Activated CD8-positive, alpha-beta T cell treated with anti-CD3 and anti-CD28 coated beads for 36 hours (primary cell): ENCODE results near the gene ABHD15. TPM values are rescaled to one million over a fixed set of nuclear protein-coding genes. Genes with fewer than 3 reads are reported as not detected.
A peak's percentile ranks its signal among the peaks of the same experiment; 100 is the strongest.
"Not testable (repeated sequence)": the region's sequence is repeated elsewhere in the genome, so short reads cannot be mapped to it uniquely, and the experiment has no call there.

Experiments used
- ATAC-seq: fragments of 200-7000 bp; cut with Tn5 transposase; one replicate; pipeline ENCODE4 v1.10.0; 2021; ENCODE audit warnings: mild to moderate bottlenecking, moderate library complexity
- CTCF ChIA-PET: fragments of 350-600 bp; sonication (Branson Sonifier 250); formaldehyde crosslinking; loops from one replicate; lab custom pipeline; 2021; ENCODE audit warnings: antibody characterized with exemption; lab: Charles Lee
- POLR2A ChIA-PET: fragments of 350-600 bp; sonication (Branson Sonifier 250); formaldehyde crosslinking; loops from one replicate; lab custom pipeline; 2021; ENCODE audit warnings: antibody characterized with exemption; lab: Charles Lee
- DNase-seq: peaks from one replicate; pipeline ENCODE4 v3.0.0-alpha.2; 2020
- H3K27ac Mint-ChIP-seq: one replicate; pipeline ENCODE4 v1.8.0; 2021; ENCODE audit warnings: mild to moderate bottlenecking, mixed read lengths
- H3K27me3 Mint-ChIP-seq: one replicate; pipeline ENCODE4 v1.8.0; 2021; ENCODE audit warnings: mixed read lengths
- H3K36me3 Mint-ChIP-seq: one replicate; pipeline ENCODE4 v1.8.0; 2021; ENCODE audit warnings: low read depth, mixed read lengths
- H3K4me1 Mint-ChIP-seq: one replicate; pipeline ENCODE4 v1.8.0; 2021; ENCODE audit warnings: low read depth, mixed read lengths
- H3K4me3 Mint-ChIP-seq: one replicate; pipeline ENCODE4 v1.8.0; 2021; ENCODE audit warnings: mild to moderate bottlenecking, moderate library complexity, mixed read lengths
- H3K9me3 Mint-ChIP-seq: one replicate; pipeline ENCODE4 v1.8.0; 2021; ENCODE audit warnings: mixed read lengths
- intact Hi-C: fragments of 100-400 bp; cut with micrococcal nuclease; formaldehyde crosslinking; loops from one replicate; pipeline ENCODE4 v1.10.0; 2022
- total RNA-seq, 2 experiments: library from RNA; stranded (reverse); gene quantifications; one replicate each; pipeline ENCODE4 v1.2.3, GENCODE V29; 2021
- TF ChIP-seq, protein P1 (sequence below): fragments of 200-600 bp; IDR thresholded peaks from one replicate; pipeline ENCODE4 v1.8.0; 2022; ENCODE audit warnings: antibody characterized with exemption, mild to moderate bottlenecking

The ABHD15 gene
- total RNA-seq, 2 experiments from 2014 or later, result 9.7 to 10.1 TPM

- Mint-ChIP-seq H3K9me3 (no peaks in the 10 kb centered on the region), H3K36me3 (peaks cover 14% of the 10 kb centered on the region), H3K4me1 (peaks cover 30% of the 10 kb centered on the region), H3K27me3 (no peaks in the 10 kb centered on the region), H3K4me3 (no peak overlapping the region), H3K27ac (no peak overlapping the region)
- ChIA-PET POLR2A (no interaction called here), CTCF (interaction anchor here (2.1 kb wide), 1 partner anchor 10 kb away, joined by 5 read pairs; no protein-coding TSS in a partner anchor)
- TF ChIP-seq, protein P1, sequence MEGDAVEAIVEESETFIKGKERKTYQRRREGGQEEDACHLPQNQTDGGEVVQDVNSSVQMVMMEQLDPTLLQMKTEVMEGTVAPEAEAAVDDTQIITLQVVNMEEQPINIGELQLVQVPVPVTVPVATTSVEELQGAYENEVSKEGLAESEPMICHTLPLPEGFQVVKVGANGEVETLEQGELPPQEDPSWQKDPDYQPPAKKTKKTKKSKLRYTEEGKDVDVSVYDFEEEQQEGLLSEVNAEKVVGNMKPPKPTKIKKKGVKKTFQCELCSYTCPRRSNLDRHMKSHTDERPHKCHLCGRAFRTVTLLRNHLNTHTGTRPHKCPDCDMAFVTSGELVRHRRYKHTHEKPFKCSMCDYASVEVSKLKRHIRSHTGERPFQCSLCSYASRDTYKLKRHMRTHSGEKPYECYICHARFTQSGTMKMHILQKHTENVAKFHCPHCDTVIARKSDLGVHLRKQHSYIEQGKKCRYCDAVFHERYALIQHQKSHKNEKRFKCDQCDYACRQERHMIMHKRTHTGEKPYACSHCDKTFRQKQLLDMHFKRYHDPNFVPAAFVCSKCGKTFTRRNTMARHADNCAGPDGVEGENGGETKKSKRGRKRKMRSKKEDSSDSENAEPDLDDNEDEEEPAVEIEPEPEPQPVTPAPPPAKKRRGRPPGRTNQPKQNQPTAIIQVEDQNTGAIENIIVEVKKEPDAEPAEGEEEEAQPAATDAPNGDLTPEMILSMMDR, result no peak
- no peak for ATAC-seq
- intact Hi-C loops, result no loop called here
- no peak for DNase-seq
These were observed 3.0 kb downstream of the ABHD15 start for GRCh38 chr17:29563816-29564215.

DNA sequence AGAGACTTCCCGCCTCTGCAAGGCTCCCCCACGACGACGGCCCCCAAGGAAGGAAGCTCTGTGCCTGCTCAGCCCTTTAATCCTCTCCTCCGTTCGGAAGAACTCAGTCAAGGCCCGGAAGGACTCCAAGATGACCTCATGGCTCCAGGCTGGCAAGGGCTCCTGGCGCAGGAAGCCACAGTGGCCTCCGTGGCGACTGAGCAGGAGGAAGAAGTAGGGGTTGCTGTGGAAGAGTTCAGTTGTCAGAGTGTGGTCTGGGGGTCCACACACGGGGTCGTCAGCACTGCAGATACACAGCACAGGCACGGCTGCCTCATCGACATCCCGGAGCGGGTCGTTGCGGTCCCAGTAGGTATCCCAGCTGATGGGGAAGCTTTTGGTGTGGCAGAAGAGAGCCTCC, 4.2 kb downstream of the ABHD15 start:
- intact Hi-C loops, result no loop called here
- no peaks in the 10 kb centered on the region for H3K9me3 Mint-ChIP-seq
- ChIA-PET POLR2A (no interaction called here), CTCF (interaction anchor here (1.5 to 2.5 kb wide), 2 partner anchors 28 to 193 kb away, joined by 3 to 8 read pairs; no protein-coding TSS in a partner anchor)
- H3K27ac Mint-ChIP-seq, result no peak overlapping the region
- no peaks in the 10 kb centered on the region for H3K27me3 Mint-ChIP-seq
- DNase-seq (no peak), ATAC-seq (no peak)
- H3K4me3 Mint-ChIP-seq, result no peak overlapping the region
- peaks cover 14% of the 10 kb centered on the region for H3K36me3 Mint-ChIP-seq
- TF ChIP-seq, protein P1, result no peak
- H3K4me1 Mint-ChIP-seq, result peaks cover 36% of the 10 kb centered on the region

- ATAC-seq (no peak), DNase-seq (no peak)
- ChIA-PET POLR2A (interaction anchor here (1.0 kb wide), 1 partner anchor 172 kb away, joined by 3 read pairs; the partner anchor contains the start of gene TAOK1), CTCF (interaction anchor here (1.5 to 2.5 kb wide), 3 partner anchors 25 to 192 kb away, joined by 3 to 8 read pairs (median 3); no protein-coding TSS in a partner anchor)
- Mint-ChIP-seq H3K27ac (peak overlapping the region; percentile 52), H3K27me3 (no peaks in the 10 kb centered on the region), H3K4me1 (peaks cover 43% of the 10 kb centered on the region), H3K4me3 (no peak overlapping the region), H3K9me3 (no peaks in the 10 kb centered on the region), H3K36me3 (peaks cover 14% of the 10 kb centered on the region)
- TF ChIP-seq, protein P1, result no peak
- intact Hi-C loops, result no loop called here
These were observed 5.0 kb downstream of the ABHD15 start for GRCh38 chr17:29561554-29562517.

DNA sequence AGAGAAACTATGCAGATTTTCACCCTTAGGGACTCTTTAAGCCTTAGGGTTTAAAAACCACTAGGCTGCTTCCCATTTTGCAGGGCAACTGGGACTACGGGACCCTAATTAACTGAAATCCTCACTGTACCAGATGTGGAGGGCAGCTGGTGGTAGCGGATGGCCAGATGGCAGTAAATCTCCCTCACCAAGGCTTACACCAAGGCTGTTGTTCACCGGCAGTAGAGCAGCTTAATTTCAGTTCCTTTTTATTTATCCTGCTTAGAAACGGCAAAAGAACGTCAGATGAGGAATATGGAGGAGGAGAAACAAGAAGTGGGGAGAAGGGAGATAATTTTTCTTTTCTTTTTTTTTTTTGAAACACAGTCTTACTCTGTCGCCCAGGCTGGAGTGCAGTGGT, 6.5 kb downstream of the ABHD15 start:
- ChIA-PET CTCF (interaction anchor here (1.5 to 2.5 kb wide), 2 partner anchors 23 to 190 kb away, joined by 3 to 8 read pairs; no protein-coding TSS in a partner anchor), POLR2A (no interaction called here)
- DNase-seq (no peak), ATAC-seq (no peak)
- TF ChIP-seq, protein P1, result no peak
- H3K36me3 Mint-ChIP-seq, result peaks cover 14% of the 10 kb centered on the region
- no peak overlapping the region for H3K4me3 Mint-ChIP-seq
- peaks cover 38% of the 10 kb centered on the region for H3K4me1 Mint-ChIP-seq
- no peak overlapping the region for H3K27ac Mint-ChIP-seq
- H3K27me3 Mint-ChIP-seq, result no peaks in the 10 kb centered on the region
- no peaks in the 10 kb centered on the region for H3K9me3 Mint-ChIP-seq
- intact Hi-C loops, result no loop called here

DNA sequence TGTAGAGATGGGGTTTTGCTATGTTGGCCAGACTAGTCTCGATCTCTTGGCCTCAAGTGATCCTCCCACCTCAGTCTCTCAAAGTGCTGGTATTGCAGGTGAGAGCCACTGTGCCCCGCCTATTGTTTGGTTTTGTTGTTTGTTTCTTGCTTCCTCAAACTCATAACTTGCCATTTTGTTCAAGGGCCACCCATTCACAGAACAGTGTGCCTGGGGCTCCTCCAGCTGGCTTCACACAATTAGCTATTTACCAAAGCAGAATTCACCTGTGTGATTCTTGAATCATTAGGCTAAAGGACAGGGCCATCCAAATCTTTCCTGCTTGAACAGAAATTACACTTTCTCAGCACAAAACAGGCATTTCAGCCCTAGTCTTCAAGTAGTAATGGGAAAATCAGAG, 7.2 kb downstream of the ABHD15 start:
- no peaks in the 10 kb centered on the region for H3K9me3 Mint-ChIP-seq
- intact Hi-C loops, result no loop called here
- CTCF ChIA-PET, result no interaction called here
- peaks cover 14% of the 10 kb centered on the region for H3K36me3 Mint-ChIP-seq
- H3K4me1 Mint-ChIP-seq, result peaks cover 36% of the 10 kb centered on the region
- TF ChIP-seq, protein P1, result no peak
- no peak overlapping the region for H3K4me3 Mint-ChIP-seq
- POLR2A ChIA-PET, result interaction anchor here (1.0 kb wide), 1 partner anchor 14 kb away, joined by 3 read pairs; no protein-coding TSS in a partner anchor
- H3K27ac Mint-ChIP-seq, result no peak overlapping the region
- ATAC-seq (no peak), DNase-seq (no peak)
- H3K27me3 Mint-ChIP-seq, result no peaks in the 10 kb centered on the region

GRCh38 chr17:29558139-29558538, 8.7 kb downstream of the ABHD15 start:
- H3K27ac Mint-ChIP-seq, H3K4me3 Mint-ChIP-seq, H3K36me3 Mint-ChIP-seq, intact Hi-C loops, ATAC-seq, H3K9me3 Mint-ChIP-seq, DNase-seq, H3K27me3 Mint-ChIP-seq: not testable (repeated sequence)
- H3K4me1 Mint-ChIP-seq, result peaks cover 29% of the 10 kb centered on the region
- CTCF ChIA-PET, result interaction anchor here (0.9 to 3.5 kb wide), 2 partner anchors 188 kb away, joined by 5 to 14 read pairs; no protein-coding TSS in a partner anchor
- POLR2A ChIA-PET, result interaction anchor here (0.8 kb wide), 1 partner anchor 59 kb away, joined by 3 read pairs; no protein-coding TSS in a partner anchor
